Hepatocyte (in vitro differentiated cells): ENCODE measurements around the gene C8G. TPM values are rescaled to one million over a fixed set of nuclear protein-coding genes. Genes with fewer than 3 reads are reported as not detected.
A peak's percentile ranks its signal among the peaks of the same experiment; 100 is the strongest.

ENCODE experiments used
- DNase-seq: peaks from one replicate; pipeline ENCODE4 v3.0.0-alpha.2; 2016; ENCODE audit warnings: low spot score
- H2AFZ ChIP-seq: fragments of 200-600 bp; sonication (generic); 2 replicates; pipeline ENCODE4 v1.6.0; 2016; ENCODE audit warnings: antibody characterized with exemption, mild to moderate bottlenecking
- H3K27ac ChIP-seq: fragments of 200-600 bp; sonication (generic); 2 replicates; pipeline ENCODE4 v1.5.1; 2016; ENCODE audit warnings: mild to moderate bottlenecking
- H3K27me3 ChIP-seq: fragments of 200-600 bp; sonication (generic); 2 replicates; pipeline ENCODE4 v1.6.1; 2016
- H3K36me3 ChIP-seq: fragments of 200-600 bp; sonication (generic); replicated peaks from 2 replicates; pipeline ENCODE4 v1.5.1; 2016; ENCODE audit warnings: low read depth; ENCODE audit not compliant: insufficient read depth
- H3K4me1 ChIP-seq: fragments of 200-600 bp; sonication (generic); 2 replicates; pipeline ENCODE4 v1.5.1; 2016; ENCODE audit warnings: mild to moderate bottlenecking, moderate library complexity; ENCODE audit not compliant: insufficient read depth
- H3K4me2 ChIP-seq: fragments of 200-600 bp; sonication (generic); 2 replicates; pipeline ENCODE4 v1.6.0; 2016
- H3K4me3 ChIP-seq: fragments of 200-600 bp; sonication (generic); 2 replicates; pipeline ENCODE4 v1.5.1; 2016; ENCODE audit warnings: mild to moderate bottlenecking
- H3K79me2 ChIP-seq: fragments of 200-600 bp; sonication (generic); 2 replicates; pipeline ENCODE4 v1.6.0; 2017; ENCODE audit warnings: mild to moderate bottlenecking
- H3K9me2 ChIP-seq: fragments of 200-600 bp; sonication (generic); replicated peaks from 2 replicates; pipeline ENCODE4 v1.6.0; 2017; ENCODE audit warnings: mild to moderate bottlenecking; ENCODE audit not compliant: insufficient read depth
- H3K9me3 ChIP-seq: fragments of 200-600 bp; sonication (generic); 2 replicates; pipeline ENCODE4 v1.5.1; 2016; ENCODE audit warnings: low read depth, mild to moderate bottlenecking
- H4K20me1 ChIP-seq: fragments of 200-600 bp; sonication (generic); 2 replicates; pipeline ENCODE4 v1.6.0; 2016; ENCODE audit warnings: mild to moderate bottlenecking; ENCODE audit not compliant: insufficient read depth, poor library complexity, severe bottlenecking
- EZH2 ChIP-seq: fragments of 200-600 bp; sonication (generic); IDR thresholded peaks from 2 replicates; pipeline ENCODE4 v1.6.1; 2016; ENCODE audit warnings: antibody characterized with exemption, mild to moderate bottlenecking, borderline replicate concordance
- EZH2phosphoT487 ChIP-seq: fragments of 200-600 bp; sonication (generic); IDR thresholded peaks from one replicate; pipeline ENCODE4 v1.6.1; 2018; ENCODE audit warnings: antibody characterized with exemption, mild to moderate bottlenecking, low read depth, moderate library complexity; ENCODE audit not compliant: unreplicated experiment, severe bottlenecking
- WGBS: methylation state at CpG from one replicate; pipeline ENCODE4 v1.1.6; 2016; ENCODE audit warnings: low lambda C conversion rate; ENCODE audit errors: missing lambda C conversion rate; 5-methylcytosine and 5-hydroxymethylcytosine counted together
- polyA plus RNA-seq: library from polyadenylated mRNA; unstranded; fragments of >200 nt; fragmentation: Nextera tagmentation; extraction: Ambion mirVana; gene quantifications from 2 replicates; pipeline ENCODE4 v1.2.1, GENCODE V29; 2016
- total RNA-seq: library from RNA; depleted of rRNA; stranded (reverse); fragments of >200 nt; gene quantifications from 2 replicates; pipeline ENCODE4 v1.2.3, GENCODE V29; 2014
- TF ChIP-seq, protein P1 (sequence below): fragments of 200-600 bp; sonication (generic); IDR thresholded peaks from 2 replicates; pipeline ENCODE4 v1.5.1; 2016; ENCODE audit warnings: antibody characterized with exemption, mild to moderate bottlenecking; ENCODE audit not compliant: poor library complexity

C8G gene
- total and polyA plus RNA-seq, 2 experiments from 2014 or later, result 5.7 to 15.4 TPM

DNA sequence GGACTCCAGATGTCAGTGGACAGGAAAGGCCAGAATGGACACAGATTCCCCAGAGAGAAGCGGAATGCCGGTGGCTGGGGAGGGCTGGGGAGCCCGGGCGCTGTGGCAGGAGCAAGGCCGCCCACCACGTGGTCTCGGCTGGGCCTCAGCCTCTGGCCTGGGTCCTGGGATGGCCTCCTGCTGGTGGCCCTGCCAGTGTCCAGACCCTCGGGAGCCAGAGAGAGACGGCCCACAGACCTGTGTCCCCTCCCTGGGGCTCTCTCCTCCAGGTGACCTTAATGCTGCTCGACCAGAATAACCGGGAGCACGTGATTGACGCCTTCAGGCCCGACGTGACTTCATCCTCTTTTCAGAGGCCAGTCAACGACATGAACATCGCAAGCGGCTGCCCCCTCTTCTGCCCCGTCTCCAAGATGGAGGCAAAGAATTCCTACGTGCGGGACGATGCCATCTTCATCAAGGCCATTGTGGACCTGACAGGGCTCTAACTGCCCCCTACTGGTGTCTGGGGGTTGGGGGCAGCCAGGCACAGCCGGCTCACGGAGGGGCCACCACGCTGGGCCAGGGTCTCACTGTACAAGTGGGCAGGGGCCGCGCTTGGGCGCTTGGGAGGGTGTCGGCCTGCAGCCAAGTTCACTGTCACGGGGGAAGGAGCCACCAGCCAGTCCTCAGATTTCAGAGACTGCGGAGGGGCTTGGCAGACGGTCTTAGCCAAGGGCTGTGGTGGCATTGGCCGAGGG lies 19.5 kb upstream of the C8G start:
- Histone ChIP-seq H3K4me1 (no peaks in the 10 kb centered on the region), H3K9me3 (no peaks in the 10 kb centered on the region), H3K27ac (no peak overlapping the region), H3K79me2 (no peaks in the 10 kb centered on the region), H3K9me2 (no peaks in the 10 kb centered on the region), H3K27me3 (no peaks in the 10 kb centered on the region), H4K20me1 (no peaks in the 10 kb centered on the region), H3K36me3 (no peaks in the 10 kb centered on the region), H3K4me3 (no peak overlapping the region), H2AFZ (no peak overlapping the region), H3K4me2 (no peak overlapping the region)
- DNase-seq, result peak; percentile 5
- 85% methylated on average over 33 of the region's 33 CpGs for WGBS
- TF ChIP-seq, protein P1, sequence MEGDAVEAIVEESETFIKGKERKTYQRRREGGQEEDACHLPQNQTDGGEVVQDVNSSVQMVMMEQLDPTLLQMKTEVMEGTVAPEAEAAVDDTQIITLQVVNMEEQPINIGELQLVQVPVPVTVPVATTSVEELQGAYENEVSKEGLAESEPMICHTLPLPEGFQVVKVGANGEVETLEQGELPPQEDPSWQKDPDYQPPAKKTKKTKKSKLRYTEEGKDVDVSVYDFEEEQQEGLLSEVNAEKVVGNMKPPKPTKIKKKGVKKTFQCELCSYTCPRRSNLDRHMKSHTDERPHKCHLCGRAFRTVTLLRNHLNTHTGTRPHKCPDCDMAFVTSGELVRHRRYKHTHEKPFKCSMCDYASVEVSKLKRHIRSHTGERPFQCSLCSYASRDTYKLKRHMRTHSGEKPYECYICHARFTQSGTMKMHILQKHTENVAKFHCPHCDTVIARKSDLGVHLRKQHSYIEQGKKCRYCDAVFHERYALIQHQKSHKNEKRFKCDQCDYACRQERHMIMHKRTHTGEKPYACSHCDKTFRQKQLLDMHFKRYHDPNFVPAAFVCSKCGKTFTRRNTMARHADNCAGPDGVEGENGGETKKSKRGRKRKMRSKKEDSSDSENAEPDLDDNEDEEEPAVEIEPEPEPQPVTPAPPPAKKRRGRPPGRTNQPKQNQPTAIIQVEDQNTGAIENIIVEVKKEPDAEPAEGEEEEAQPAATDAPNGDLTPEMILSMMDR, result no peak
- TF ChIP-seq EZH2phosphoT487 (no peak), EZH2 (no peak)

DNA sequence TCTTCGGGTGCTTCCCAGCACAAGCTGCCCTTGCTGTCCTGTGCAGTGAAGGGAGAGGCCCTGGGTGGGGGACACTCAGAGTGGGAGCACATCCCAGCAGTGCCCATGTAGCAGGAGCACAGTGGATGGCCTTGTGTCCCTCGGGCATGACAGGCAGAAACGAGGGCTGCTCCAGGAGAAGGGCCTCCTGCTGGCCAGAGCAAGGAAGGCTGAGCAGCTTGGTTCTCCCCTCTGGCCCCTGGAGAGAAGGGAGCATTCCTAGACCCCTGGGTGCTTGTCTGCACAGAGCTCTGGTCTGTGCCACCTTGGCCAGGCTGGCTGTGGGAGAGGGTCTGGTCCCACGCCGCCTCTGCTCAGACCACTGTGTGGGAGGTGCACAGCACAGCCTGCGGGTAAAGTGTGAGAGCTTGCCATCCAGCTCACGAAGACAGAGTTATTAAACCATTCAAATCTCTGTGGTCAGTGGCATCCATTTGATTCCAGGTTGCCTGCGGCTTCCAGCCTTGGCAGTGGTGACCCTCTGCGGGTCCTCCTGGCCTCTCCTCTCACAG lies 18.8 kb upstream of the C8G start:
- no peaks in the 10 kb centered on the region for H3K36me3 ChIP-seq
- H3K9me2 ChIP-seq, result no peaks in the 10 kb centered on the region
- WGBS, result 94% methylated on average over 9 of the region's 9 CpGs
- no peaks in the 10 kb centered on the region for H4K20me1 ChIP-seq
- no peak overlapping the region for H3K4me3 ChIP-seq
- no peaks in the 10 kb centered on the region for H3K27me3 ChIP-seq
- H3K79me2 ChIP-seq, result no peaks in the 10 kb centered on the region
- H3K9me3 ChIP-seq, result no peaks in the 10 kb centered on the region
- no peak overlapping the region for H3K4me2 ChIP-seq
- H3K27ac ChIP-seq, result no peak overlapping the region
- DNase-seq, result no peak
- TF ChIP-seq, protein P1, result no peak
- TF ChIP-seq EZH2 (no peak), EZH2phosphoT487 (no peak)
- no peak overlapping the region for H2AFZ ChIP-seq
- no peaks in the 10 kb centered on the region for H3K4me1 ChIP-seq

DNA sequence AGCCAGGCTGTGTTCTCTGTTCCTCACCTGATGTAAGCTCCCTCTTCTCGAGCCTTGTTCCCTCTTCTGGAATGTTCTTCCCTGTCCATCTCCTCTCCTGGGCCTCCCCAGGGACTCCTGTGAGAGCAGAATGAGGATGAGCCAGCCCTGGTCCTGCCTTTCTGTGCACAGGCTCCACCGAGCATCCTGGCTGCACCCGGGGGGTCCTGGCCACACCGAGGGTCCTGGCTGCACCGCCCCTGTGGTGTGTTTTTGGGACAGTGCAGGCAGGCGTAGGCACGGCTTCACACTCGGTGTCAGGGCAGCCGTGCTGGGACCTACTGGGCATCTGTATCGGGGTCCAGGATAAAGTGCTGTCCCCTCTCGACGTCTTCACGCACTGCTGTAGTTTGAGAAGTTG lies 18.3 kb upstream of the C8G start:
- Histone ChIP-seq H3K36me3 (no peaks in the 10 kb centered on the region), H4K20me1 (no peaks in the 10 kb centered on the region), H3K27ac (no peak overlapping the region), H3K4me2 (no peak overlapping the region), H3K27me3 (no peaks in the 10 kb centered on the region), H2AFZ (no peak overlapping the region), H3K4me1 (no peaks in the 10 kb centered on the region), H3K79me2 (no peaks in the 10 kb centered on the region), H3K9me2 (no peaks in the 10 kb centered on the region), H3K9me3 (no peaks in the 10 kb centered on the region), H3K4me3 (no peak overlapping the region)
- whole genome bisulfite sequencing, result 96% methylated on average over 13 of the region's 13 CpGs
- no peak for DNase-seq
- TF ChIP-seq, protein P1, result no peak
- TF ChIP-seq EZH2 (no peak), EZH2phosphoT487 (no peak)
